K562 (cell line): ENCODE data around the gene JAG2.

Source experiments
- CEBPB ChIP-seq: fragments of 450-650 bp; IDR thresholded peaks from 2 replicates; pipeline ENCODE4 v1.6.1; 2016; ENCODE audit warnings: missing genetic modification characterization, missing compliant biosample characterization
- ETV5 ChIP-seq: sonication (generic); formaldehyde crosslinking; IDR thresholded peaks from 2 replicates; pipeline ENCODE4 v1.4.0; 2020; ENCODE audit warnings: low read depth, mild to moderate bottlenecking, missing genetic modification reagents
- HCFC1 ChIP-seq: IDR thresholded peaks from 2 replicates; pipeline ENCODE4 v1.6.1; 2012; ENCODE audit warnings: low read depth, low read length, improper control_type of control experiment
- SREBF2 ChIP-seq: sonication (generic); formaldehyde crosslinking; IDR thresholded peaks from 2 replicates; pipeline ENCODE4 v1.4.0; 2020; ENCODE audit warnings: mild to moderate bottlenecking, missing genetic modification reagents
- XRCC4 ChIP-seq: IDR thresholded peaks from one replicate; pipeline ENCODE4 v1.6.1; 2011; ENCODE audit not compliant: insufficient read depth, insufficient read length; ENCODE audit errors: extremely low read depth
- ZNF239 ChIP-seq: fragments of 250-450 bp; sonication (Bioruptor Pico); IDR thresholded peaks from 2 replicates; pipeline ENCODE4 v1.4.0; 2020; ENCODE audit warnings: mild to moderate bottlenecking
- TF ChIP-seq, protein P1 (sequence below): sonication (generic); formaldehyde crosslinking; IDR thresholded peaks from 2 replicates; pipeline ENCODE4 v1.5.0; 2020; ENCODE audit warnings: missing genetic modification reagents

DNA sequence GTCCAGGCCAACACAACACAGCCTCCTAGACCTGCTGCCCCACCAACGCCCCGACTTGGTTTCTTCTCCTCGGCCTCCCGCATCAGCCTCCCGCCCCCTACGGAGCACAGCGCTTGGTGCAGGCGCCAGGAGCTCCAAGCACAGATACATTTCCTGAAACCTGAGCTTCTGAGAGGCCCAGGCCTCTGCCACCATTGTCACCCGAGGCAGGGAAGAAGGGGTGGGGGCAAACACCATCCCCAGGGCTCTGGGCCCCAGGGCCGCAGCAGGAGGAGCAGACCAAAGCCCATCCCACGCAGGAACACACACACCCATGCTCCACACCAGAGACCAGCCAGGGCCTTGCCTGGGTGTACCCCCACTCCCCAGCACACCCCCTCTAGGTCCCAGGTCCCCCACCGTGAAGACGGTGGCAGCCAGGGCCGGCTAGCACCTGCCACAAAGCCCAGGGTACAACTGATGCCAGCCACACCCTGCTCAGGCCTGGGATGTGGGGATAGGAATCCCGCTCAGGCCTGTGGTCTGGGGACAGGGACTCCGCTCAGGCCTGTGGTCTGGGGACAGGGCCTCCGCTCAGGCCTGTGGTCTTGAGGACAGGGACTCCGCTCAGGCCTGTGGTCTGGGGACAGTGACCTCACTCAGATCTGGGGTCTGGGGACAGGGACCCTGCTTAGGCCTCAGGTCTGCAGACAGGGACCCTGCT lies 5.4 kb downstream of the JAG2 start:
- TF ChIP-seq HCFC1, result no peak
- TF ChIP-seq ETV5 (CRISPR knock-in tag), result no peak
- TF ChIP-seq CEBPB (tag), result no peak
- no peak for TF ChIP-seq ZNF239
- TF ChIP-seq, protein P1, sequence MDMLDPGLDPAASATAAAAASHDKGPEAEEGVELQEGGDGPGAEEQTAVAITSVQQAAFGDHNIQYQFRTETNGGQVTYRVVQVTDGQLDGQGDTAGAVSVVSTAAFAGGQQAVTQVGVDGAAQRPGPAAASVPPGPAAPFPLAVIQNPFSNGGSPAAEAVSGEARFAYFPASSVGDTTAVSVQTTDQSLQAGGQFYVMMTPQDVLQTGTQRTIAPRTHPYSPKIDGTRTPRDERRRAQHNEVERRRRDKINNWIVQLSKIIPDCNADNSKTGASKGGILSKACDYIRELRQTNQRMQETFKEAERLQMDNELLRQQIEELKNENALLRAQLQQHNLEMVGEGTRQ (CRISPR knock-in tag), result no peak
- TF ChIP-seq SREBF2 (CRISPR knock-in tag), result no peak
- no peak for TF ChIP-seq XRCC4
